ENCODE measurements around the gene IKZF4.

DNA sequence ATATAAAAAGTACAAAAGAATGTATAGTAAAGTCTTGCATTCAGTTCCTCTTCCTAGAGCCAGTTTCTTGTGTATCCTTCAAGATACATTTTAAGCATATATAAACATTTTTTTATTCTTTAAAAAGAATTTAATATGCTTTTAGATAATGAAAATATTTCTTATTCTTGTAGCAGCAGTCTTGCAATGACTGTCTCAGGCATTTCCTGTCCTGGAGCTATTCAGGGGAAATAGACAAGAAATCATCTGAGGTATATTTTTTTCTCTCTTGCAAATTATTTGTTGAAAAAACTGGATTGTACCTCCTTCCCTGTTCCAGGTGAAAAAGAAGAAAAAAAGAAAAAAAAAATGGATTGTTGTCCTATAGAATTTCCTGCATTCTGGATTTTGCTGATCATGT is 42.2 kb downstream of the IKZF4 start:
- TF ChIP-seq FOXK2 (IDR thresholded peaks at IDR 0.05) = no peak
- TF ChIP-seq, protein P1, sequence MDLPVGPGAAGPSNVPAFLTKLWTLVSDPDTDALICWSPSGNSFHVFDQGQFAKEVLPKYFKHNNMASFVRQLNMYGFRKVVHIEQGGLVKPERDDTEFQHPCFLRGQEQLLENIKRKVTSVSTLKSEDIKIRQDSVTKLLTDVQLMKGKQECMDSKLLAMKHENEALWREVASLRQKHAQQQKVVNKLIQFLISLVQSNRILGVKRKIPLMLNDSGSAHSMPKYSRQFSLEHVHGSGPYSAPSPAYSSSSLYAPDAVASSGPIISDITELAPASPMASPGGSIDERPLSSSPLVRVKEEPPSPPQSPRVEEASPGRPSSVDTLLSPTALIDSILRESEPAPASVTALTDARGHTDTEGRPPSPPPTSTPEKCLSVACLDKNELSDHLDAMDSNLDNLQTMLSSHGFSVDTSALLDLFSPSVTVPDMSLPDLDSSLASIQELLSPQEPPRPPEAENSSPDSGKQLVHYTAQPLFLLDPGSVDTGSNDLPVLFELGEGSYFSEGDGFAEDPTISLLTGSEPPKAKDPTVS (IDR thresholded peaks at IDR 0.05; ENCODE audit: low read depth, low read length) = no peak
- TF ChIP-seq MEF2A (IDR thresholded peaks at IDR 0.05; ENCODE audit: insufficient read depth, low read depth, low read length) = no peak
- TF ChIP-seq ZNF217 (IDR thresholded peaks at IDR 0.05) = no peak
- TF ChIP-seq, protein P2, sequence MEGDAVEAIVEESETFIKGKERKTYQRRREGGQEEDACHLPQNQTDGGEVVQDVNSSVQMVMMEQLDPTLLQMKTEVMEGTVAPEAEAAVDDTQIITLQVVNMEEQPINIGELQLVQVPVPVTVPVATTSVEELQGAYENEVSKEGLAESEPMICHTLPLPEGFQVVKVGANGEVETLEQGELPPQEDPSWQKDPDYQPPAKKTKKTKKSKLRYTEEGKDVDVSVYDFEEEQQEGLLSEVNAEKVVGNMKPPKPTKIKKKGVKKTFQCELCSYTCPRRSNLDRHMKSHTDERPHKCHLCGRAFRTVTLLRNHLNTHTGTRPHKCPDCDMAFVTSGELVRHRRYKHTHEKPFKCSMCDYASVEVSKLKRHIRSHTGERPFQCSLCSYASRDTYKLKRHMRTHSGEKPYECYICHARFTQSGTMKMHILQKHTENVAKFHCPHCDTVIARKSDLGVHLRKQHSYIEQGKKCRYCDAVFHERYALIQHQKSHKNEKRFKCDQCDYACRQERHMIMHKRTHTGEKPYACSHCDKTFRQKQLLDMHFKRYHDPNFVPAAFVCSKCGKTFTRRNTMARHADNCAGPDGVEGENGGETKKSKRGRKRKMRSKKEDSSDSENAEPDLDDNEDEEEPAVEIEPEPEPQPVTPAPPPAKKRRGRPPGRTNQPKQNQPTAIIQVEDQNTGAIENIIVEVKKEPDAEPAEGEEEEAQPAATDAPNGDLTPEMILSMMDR (IDR thresholded peaks at IDR 0.05 in 2 of 3, conservative IDR thresholded peaks at IDR 0.05 in 1 of 3; ENCODE audit: control insufficient read depth in 2 of 3, extremely low read depth in 1 of 3, insufficient read depth in 1 of 3, low read depth in 3 of 3, low read length in 3 of 3) = no peak

Measured in GM12878 (cell line).